HepG2 (cell line): ENCODE measurements around the gene CDV3. TPM values are rescaled to one million over a fixed set of nuclear protein-coding genes. Genes with fewer than 3 reads are reported as not detected.

Source experiments
- DMAP1 ChIP-seq: IDR thresholded peaks from 2 replicates; pipeline ENCODE4 v1.6.1; 2016
- ETV5 ChIP-seq: IDR thresholded peaks from 2 replicates; pipeline ENCODE4 v1.6.1; 2018; ENCODE audit warnings: missing biosample characterization, missing genetic modification reagents, inconsistent platforms, borderline replicate concordance
- EZH2 ChIP-seq: conservative IDR thresholded peaks from 2 replicates; pipeline ENCODE4 v1.6.1; 2012; ENCODE audit warnings: mild to moderate bottlenecking, low read depth, low read length, moderate library complexity
- FOXK1 ChIP-seq: sonication (generic); formaldehyde crosslinking; IDR thresholded peaks from 2 replicates; pipeline ENCODE4 v1.4.0; 2020; ENCODE audit warnings: low read depth, missing genetic modification reagents, borderline replicate concordance
- GTF3A ChIP-seq: sonication (generic); formaldehyde crosslinking; conservative IDR thresholded peaks from 2 replicates; pipeline ENCODE4 v1.4.0; 2020; ENCODE audit warnings: mild to moderate bottlenecking, missing genetic modification reagents
- KDM5B ChIP-seq: sonication (generic); formaldehyde crosslinking; IDR thresholded peaks from 2 replicates; pipeline ENCODE4 v1.4.0; 2020; ENCODE audit warnings: missing genetic modification reagents, mild to moderate bottlenecking, borderline replicate concordance
- MIER2 ChIP-seq: IDR thresholded peaks from 2 replicates; pipeline ENCODE4 v1.6.1; 2016; ENCODE audit warnings: missing biosample characterization, missing genetic modification reagents
- MTA1 ChIP-seq: sonication (generic); formaldehyde crosslinking; IDR thresholded peaks from 2 replicates; pipeline ENCODE4 v1.4.0; 2020; ENCODE audit warnings: missing genetic modification reagents, mild to moderate bottlenecking, borderline replicate concordance
- NR2F1 ChIP-seq, 2 experiments: fragments of 450-650 bp in 1 of 2; formaldehyde crosslinking in 1 of 2; IDR thresholded peaks; 2 replicates each; pipeline versions ENCODE4 v1.5.0 to v1.6.1; 2016 to 2020; ENCODE audit warnings: mild to moderate bottlenecking in 1 of 2, missing compliant biosample characterization in 1 of 2, missing genetic modification reagents in 1 of 2, moderate library complexity in 1 of 2
- PCBP1 ChIP-seq: fragments of 200-400 bp; formaldehyde crosslinking; IDR thresholded peaks from 2 replicates; pipeline ENCODE4 v1.6.1; 2017; ENCODE audit warnings: mild to moderate bottlenecking, low read depth, low read length, borderline replicate concordance
- PHB2 ChIP-seq: fragments of 450-650 bp; IDR thresholded peaks from 2 replicates; pipeline ENCODE4 v1.6.1; 2018; ENCODE audit not compliant: partially characterized antibody
- PPARG ChIP-seq: conservative IDR thresholded peaks from 2 replicates; pipeline ENCODE4 v1.6.1; 2016; ENCODE audit warnings: missing biosample characterization, missing genetic modification reagents
- RCOR2 ChIP-seq: IDR thresholded peaks from 2 replicates; pipeline ENCODE4 v1.6.1; 2016; ENCODE audit warnings: missing biosample characterization, missing genetic modification reagents
- SKI ChIP-seq: fragments of 450-650 bp; IDR thresholded peaks from one replicate; pipeline ENCODE4 v1.6.1; 2018; ENCODE audit warnings: mild to moderate bottlenecking; ENCODE audit not compliant: partially characterized antibody
- SRY ChIP-seq: sonication (generic); formaldehyde crosslinking; IDR thresholded peaks from 2 replicates; pipeline ENCODE4 v1.8.0; 2022; ENCODE audit warnings: mild to moderate bottlenecking, missing genetic modification reagents
- SSRP1 ChIP-seq: IDR thresholded peaks from 2 replicates; pipeline ENCODE4 v1.6.1; 2016; ENCODE audit warnings: control low read depth
- XBP1 ChIP-seq: sonication (generic); formaldehyde crosslinking; IDR thresholded peaks from 2 replicates; pipeline ENCODE4 v1.5.0; 2020; ENCODE audit warnings: missing genetic modification reagents
- ZNF10 ChIP-seq: sonication (generic); formaldehyde crosslinking; IDR thresholded peaks from 2 replicates; pipeline ENCODE4 v1.4.0; 2020; ENCODE audit warnings: mild to moderate bottlenecking, low read depth, missing genetic modification reagents, borderline replicate concordance
- ZNF326 ChIP-seq: sonication (generic); formaldehyde crosslinking; IDR thresholded peaks from 2 replicates; pipeline ENCODE4 v1.4.0; 2020; ENCODE audit warnings: missing genetic modification reagents, borderline replicate concordance
- ZNF383 ChIP-seq: sonication (generic); formaldehyde crosslinking; IDR thresholded peaks from 2 replicates; pipeline ENCODE4 v1.4.0; 2020; ENCODE audit warnings: missing genetic modification reagents, mild to moderate bottlenecking, borderline replicate concordance
- ZNF546 ChIP-seq: sonication (generic); formaldehyde crosslinking; conservative IDR thresholded peaks from 2 replicates; pipeline ENCODE4 v1.8.1; 2023; ENCODE audit warnings: mild to moderate bottlenecking, missing genetic modification reagents
- ZNF547 ChIP-seq: sonication (generic); formaldehyde crosslinking; IDR thresholded peaks from 2 replicates; pipeline ENCODE4 v1.5.1; 2020; ENCODE audit warnings: mild to moderate bottlenecking, missing genetic modification reagents
- ZNF619 ChIP-seq: sonication (generic); formaldehyde crosslinking; IDR thresholded peaks from 2 replicates; pipeline ENCODE4 v1.4.0; 2020; ENCODE audit warnings: mild to moderate bottlenecking, missing genetic modification reagents
- ZNF772 ChIP-seq: sonication (generic); formaldehyde crosslinking; IDR thresholded peaks from 2 replicates; pipeline ENCODE4 v1.5.0; 2020; ENCODE audit warnings: mild to moderate bottlenecking, missing genetic modification reagents
- polyA plus RNA-seq, 8 experiments: library from polyadenylated mRNA; depleted of rRNA in 3 of 8; stranded (reverse) in 7 of 8; unstranded in 1 of 8; fragments of >200 nt; fragmentation: Illumina TruSeq in 4 of 8; extraction: Trizol in 4 of 8; gene quantifications; 2 replicates each; pipeline versions ENCODE4 v1.2.1 to v1.2.3, GENCODE V29; 2011 to 2016; ENCODE audit warnings: low read depth in 4 of 8, missing spikeins in 1 of 8, mixed read lengths in 1 of 8; ENCODE audit not compliant: insufficient read depth in 1 of 8
- total RNA-seq, 5 experiments: library from RNA; depleted of rRNA; stranded (reverse); fragments of >200 nt; fragmentation: Illumina TruSeq; extraction: Trizol; gene quantifications; 2 replicates each; pipeline ENCODE4 v1.2.3, GENCODE V29; 2016; ENCODE audit warnings: low read depth in 1 of 5
- TF ChIP-seq, protein P1 (sequence below): sonication (generic); formaldehyde crosslinking; IDR thresholded peaks from 2 replicates; pipeline ENCODE4 v1.4.0; 2020; ENCODE audit warnings: missing genetic modification reagents
- TF ChIP-seq, protein P2 (sequence below): sonication (generic); formaldehyde crosslinking; IDR thresholded peaks from 2 replicates; pipeline ENCODE4 v1.4.0; 2020; ENCODE audit warnings: mild to moderate bottlenecking, missing genetic modification reagents
- TF ChIP-seq, protein P3 (sequence below): sonication (generic); formaldehyde crosslinking; IDR thresholded peaks from 2 replicates; pipeline ENCODE4 v1.8.0; 2022; ENCODE audit warnings: mild to moderate bottlenecking, missing genetic modification reagents, moderate library complexity
- TF ChIP-seq, protein P4 (sequence below): fragments of 450-650 bp; IDR thresholded peaks from 2 replicates; pipeline ENCODE4 v1.6.1; 2017; ENCODE audit warnings: mild to moderate bottlenecking

CDV3 gene
- total and polyA plus RNA-seq, 2 of the 13 experiments (the other 11 are each of a cell fraction or from before 2014, with no cell fraction given) = 46.6 to 145 TPM

DNA sequence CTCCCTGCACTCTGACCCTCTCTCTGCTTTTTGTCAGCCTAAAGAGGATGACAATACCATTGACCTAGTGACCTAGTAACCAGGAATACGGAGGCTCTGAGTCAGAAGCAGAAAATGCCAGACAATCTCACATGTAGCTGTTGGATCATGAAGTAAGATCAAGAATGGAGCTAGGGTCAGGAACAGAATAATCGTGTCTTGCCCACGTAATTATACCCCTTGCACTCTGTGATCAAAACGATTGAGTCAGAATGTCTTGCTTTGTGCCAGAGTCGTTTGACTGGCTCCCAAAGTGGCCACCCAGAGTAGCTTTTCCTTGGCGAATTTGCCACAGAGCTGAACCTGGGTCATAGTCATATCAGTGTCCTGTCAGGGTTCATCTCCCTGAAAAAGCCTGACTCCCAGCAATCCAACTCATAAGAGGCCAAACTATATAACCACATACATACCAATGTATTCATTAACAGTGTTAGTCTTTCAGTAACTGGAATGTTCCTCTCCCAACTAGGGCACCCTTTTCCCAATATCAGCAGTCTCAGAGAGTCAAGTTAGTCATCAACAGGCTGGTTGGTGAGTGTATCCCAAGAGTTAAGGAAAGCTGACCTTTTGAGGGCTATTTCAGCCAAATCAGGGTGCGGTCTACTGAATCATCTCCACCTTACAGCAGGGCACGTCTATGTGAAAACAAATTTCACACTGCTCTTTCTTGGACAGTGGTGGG lies 5.0 kb upstream of the CDV3 start (continued):
- TF ChIP-seq EZH2 (no peak), SRY (CRISPR knock-in tag) (no peak), PHB2 (no peak), RCOR2 (CRISPR knock-in tag) (no peak), PPARG (CRISPR knock-in tag) (peak; percentile 51), ZNF547 (CRISPR knock-in tag) (no peak), ZNF326 (no peak), NR2F1 (CRISPR knock-in tag; IDR thresholded peaks at IDR 0.05) (peak; percentile 74 to 75), ETV5 (CRISPR knock-in tag) (no peak), SSRP1 (no peak), KDM5B (no peak), MIER2 (CRISPR knock-in tag) (no peak), ZNF546 (no peak), MTA1 (CRISPR knock-in tag) (no peak), ZNF619 (CRISPR knock-in tag) (no peak), SKI (peak; percentile 70), GTF3A (CRISPR knock-in tag) (no peak), ZNF10 (no peak), DMAP1 (CRISPR knock-in tag) (no peak), FOXK1 (CRISPR knock-in tag) (peak; percentile 53; the same call in 1 of the 2 replicates), ZNF772 (CRISPR knock-in tag) (no peak), ZNF383 (CRISPR knock-in tag) (no peak), PCBP1 (no peak), XBP1 (CRISPR knock-in tag) (no peak)
- TF ChIP-seq, protein P1, sequence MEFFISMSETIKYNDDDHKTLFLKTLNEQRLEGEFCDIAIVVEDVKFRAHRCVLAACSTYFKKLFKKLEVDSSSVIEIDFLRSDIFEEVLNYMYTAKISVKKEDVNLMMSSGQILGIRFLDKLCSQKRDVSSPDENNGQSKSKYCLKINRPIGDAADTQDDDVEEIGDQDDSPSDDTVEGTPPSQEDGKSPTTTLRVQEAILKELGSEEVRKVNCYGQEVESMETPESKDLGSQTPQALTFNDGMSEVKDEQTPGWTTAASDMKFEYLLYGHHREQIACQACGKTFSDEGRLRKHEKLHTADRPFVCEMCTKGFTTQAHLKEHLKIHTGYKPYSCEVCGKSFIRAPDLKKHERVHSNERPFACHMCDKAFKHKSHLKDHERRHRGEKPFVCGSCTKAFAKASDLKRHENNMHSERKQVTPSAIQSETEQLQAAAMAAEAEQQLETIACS = no peak
- TF ChIP-seq, protein P2, sequence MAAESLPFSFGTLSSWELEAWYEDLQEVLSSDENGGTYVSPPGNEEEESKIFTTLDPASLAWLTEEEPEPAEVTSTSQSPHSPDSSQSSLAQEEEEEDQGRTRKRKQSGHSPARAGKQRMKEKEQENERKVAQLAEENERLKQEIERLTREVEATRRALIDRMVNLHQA = no peak
- TF ChIP-seq, protein P3, sequence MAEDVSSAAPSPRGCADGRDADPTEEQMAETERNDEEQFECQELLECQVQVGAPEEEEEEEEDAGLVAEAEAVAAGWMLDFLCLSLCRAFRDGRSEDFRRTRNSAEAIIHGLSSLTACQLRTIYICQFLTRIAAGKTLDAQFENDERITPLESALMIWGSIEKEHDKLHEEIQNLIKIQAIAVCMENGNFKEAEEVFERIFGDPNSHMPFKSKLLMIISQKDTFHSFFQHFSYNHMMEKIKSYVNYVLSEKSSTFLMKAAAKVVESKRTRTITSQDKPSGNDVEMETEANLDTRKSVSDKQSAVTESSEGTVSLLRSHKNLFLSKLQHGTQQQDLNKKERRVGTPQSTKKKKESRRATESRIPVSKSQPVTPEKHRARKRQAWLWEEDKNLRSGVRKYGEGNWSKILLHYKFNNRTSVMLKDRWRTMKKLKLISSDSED (CRISPR knock-in tag) = no peak
- TF ChIP-seq, protein P4, sequence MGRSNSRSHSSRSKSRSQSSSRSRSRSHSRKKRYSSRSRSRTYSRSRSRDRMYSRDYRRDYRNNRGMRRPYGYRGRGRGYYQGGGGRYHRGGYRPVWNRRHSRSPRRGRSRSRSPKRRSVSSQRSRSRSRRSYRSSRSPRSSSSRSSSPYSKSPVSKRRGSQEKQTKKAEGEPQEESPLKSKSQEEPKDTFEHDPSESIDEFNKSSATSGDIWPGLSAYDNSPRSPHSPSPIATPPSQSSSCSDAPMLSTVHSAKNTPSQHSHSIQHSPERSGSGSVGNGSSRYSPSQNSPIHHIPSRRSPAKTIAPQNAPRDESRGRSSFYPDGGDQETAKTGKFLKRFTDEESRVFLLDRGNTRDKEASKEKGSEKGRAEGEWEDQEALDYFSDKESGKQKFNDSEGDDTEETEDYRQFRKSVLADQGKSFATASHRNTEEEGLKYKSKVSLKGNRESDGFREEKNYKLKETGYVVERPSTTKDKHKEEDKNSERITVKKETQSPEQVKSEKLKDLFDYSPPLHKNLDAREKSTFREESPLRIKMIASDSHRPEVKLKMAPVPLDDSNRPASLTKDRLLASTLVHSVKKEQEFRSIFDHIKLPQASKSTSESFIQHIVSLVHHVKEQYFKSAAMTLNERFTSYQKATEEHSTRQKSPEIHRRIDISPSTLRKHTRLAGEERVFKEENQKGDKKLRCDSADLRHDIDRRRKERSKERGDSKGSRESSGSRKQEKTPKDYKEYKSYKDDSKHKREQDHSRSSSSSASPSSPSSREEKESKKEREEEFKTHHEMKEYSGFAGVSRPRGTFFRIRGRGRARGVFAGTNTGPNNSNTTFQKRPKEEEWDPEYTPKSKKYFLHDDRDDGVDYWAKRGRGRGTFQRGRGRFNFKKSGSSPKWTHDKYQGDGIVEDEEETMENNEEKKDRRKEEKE = no peak
